Measurements from ENCODE around the gene RNF144B.

GRCh38 chr6:18339599-18339998 lies 47.6 kb upstream of the RNF144B start:
- TF ChIP-seq CTCF (IDR thresholded peaks at IDR 0.05) (no peak), POLR2A (IDR thresholded peaks at IDR 0.05) (no peak)
